ENCODE measurements around the gene ZNRF2.
"Not testable (repeated sequence)": the region's sequence is repeated elsewhere in the genome, so short reads cannot be mapped to it uniquely, and the experiment has no call there.

Gene ZNRF2

DNA sequence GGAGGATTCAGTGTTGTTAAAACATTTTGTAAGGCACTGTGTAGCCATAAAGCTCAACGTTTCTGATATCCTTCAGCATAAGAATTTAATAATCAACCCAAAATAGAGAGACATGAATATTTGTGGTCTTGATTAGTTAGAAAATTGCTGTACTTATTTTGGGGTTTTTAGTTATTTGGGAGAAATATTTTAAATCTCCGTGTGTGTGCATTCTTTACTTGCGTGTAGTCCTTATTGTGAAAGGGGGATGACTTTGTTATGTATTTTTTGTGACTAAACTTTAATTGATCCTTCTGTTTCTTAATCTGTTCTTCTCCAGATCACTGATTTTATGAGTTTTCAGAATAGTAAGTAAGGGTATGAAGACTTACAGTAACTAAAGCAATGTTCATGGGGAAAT is 81.2 kb downstream of the ZNRF2 start:
- no peak for DNase-seq

DNA sequence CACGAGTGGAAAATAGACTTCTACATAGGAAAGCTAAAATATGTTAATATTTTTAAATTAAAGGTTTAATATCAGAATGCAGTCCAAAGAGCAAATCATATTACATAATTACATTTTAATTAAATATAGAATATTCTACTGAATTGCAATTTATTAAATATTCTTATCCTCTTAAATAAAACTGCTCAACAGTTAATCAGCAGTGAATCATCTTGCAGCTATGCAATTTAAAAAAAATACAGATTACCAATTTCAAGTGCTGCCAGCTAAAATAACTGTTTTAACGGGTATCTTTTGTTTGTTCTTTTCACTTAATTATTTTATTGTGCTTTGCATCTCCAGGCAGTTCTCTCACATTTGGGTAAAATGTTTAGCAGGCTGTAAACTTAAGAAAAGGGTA is 82.2 kb downstream of the ZNRF2 start:
- DNase-seq, result no peak

DNA sequence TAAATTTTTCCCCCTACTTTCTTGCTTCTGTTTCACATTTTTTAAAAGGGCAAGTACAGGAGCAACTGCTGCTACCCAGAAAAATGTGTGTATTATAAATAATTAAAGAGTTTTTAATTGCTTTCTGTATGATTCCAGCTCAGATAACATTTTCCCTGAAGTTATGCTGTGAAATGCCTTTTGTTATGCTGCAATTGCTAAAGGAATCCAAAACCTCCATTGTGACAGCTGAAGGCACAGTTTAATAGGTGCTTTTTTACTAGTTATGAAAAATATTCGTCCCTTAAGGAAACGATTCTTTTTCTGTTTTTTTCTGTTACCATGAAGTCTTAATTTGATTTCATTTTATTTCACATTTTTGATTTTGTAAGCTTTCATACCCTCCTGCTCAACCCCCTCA is 83.2 kb downstream of the ZNRF2 start:
- DNase-seq, result no peak

DNA sequence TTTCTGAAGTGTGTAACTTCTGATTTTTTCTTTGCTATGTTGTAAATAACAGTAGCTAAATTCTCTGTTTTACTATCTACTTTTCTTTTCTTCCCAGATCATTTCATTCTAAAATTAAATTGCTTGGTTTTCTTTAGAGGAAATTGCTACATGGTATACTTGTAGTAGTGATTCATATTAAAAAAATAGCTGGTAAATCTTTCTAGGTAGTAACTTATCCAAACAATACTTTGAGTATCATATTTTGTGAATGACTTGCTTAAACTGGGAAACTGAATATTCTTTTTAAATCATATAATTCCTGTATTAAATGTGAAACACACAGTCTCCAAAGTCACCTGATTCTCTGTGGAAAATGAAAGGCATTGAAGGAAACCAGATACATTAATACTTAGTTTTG is 85.5 kb downstream of the ZNRF2 start:
- DNase-seq, result no peak

DNA sequence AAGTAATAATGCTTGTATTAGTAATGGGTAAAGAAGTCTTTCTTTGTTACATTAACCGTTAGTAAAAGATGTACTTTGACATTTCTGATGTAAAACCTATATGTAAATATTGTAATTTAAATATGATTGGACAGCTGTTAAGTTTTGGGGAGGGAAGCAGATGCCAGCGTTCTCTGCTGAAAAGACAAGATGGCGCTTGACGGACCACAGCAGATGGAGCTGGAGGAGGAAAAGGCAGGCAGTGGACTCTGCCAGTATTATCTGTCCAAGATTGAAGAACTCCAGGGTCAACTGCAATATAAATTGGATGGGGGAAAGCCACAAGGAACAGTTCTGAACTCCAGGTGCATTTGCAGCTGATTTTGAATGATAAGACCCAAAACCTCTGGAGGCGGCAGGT is 86.9 kb downstream of the ZNRF2 start:
- no peak for DNase-seq

DNA sequence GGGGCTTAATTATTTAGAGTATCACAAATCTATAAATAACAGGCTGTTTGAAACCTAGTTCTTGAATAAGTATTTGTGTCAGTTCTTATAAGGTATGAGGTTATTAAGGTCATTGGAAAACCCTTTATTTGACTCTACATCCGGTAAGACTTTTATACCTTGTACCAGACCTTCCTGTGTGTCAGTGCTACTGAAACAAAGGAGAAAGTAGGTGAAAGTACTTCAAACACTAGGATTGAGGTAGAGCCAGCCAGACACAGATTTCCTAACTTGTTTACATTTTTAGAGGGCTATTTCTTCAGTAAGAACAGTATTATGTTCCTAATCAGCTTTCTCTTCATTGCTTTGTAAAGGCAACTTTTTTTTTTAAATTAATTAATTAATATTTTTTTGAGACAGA is 93.9 kb downstream of the ZNRF2 start:
- DNase-seq, result no peak

DNA sequence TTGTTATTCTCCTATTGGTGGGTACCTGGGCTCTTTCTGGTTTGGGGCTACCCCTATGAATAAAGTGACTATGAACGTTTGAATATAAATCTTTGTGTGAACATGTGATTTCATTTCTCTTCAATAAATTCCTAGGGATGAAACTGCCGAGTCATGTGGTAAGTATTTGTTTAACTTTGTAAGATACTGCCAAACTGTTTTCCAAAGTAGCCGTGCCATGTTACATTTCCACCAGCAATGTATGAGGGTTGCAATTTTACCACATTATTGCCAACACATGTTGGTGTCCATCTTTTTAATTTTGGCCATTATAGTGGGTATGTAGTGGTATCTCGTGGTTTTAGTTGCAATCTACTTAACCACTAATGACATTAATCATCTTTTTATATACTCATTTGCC is 94.7 kb downstream of the ZNRF2 start:
- no peak for DNase-seq

DNA sequence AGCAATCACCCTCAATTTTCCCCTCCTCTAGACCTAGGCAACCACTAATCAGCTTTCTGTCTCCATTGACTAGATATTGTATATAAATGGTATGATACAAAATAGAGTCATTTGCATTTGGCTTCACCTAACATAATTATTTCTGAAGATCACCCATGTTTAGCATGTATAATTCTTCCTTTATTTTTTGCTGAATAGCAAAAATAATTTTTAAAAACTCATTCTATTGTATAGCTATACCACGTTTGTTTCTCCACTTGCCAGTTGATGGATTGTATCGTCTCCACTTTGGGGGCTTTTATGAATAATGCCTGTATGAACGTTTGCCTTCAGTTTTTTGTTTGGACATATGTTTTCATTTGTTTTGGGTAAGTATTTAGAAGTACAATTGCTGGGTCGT is 95.3 kb downstream of the ZNRF2 start:
- DNase-seq, result no peak

DNA sequence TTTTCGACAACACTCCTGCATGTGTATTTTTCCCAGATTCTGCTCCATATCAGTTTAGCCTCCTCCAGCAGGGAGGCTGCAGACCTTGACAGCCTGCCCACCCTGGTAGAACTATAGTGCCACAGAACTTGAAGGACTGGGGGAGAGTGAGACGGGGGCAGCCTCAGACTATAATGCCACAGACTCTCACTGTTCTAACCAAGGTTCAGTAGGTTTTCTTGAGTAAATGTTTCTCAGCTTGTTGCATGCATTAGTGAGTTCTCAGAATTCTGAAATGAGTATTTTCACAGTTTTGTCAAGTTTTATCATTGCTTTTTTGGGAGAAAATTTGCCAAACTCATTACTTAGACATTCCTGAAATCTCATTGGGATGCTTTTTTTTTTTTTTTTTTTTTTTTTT is 95.9 kb downstream of the ZNRF2 start:
- DNase-seq, result no peak

DNA sequence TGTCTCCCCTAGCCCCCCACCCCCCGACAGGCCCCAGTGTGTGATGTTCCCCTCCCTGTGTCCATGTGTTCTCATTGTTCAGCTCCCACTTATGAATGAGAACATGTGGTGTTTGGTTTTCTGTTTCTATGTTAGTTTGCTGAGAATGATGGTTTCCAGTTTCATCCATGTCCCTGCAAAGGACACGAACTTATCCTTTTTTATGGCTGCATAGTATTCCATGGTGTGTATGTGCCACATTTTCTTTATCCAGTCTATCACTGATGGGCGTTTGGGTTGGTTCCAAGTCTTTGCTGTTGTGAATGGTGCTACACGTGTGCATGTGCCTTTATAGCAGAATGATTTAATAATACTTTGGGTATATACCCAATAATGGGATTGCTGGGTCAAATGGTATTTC is 96.4 kb downstream of the ZNRF2 start:
- not testable (repeated sequence) for DNase-seq

DNA sequence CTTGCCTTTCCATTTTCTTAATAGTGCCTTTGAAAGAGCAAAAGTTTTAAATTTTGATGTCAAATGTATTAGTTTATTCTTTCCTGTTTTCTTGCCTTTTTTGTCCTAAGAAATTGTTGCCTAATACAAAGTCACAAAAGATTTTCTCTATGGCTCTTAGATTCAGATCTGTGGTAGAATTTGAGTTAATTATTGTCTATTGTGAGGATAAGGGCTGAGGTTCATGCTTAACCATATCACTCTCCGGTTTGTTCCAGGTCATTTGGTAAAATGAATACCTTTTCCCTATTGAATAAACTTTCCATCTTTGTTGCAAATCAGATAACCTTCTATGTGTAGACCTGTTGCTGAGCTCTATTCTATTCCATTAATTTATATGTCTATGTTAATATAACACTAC is 98.2 kb downstream of the ZNRF2 start:
- DNase-seq, result no peak

DNA sequence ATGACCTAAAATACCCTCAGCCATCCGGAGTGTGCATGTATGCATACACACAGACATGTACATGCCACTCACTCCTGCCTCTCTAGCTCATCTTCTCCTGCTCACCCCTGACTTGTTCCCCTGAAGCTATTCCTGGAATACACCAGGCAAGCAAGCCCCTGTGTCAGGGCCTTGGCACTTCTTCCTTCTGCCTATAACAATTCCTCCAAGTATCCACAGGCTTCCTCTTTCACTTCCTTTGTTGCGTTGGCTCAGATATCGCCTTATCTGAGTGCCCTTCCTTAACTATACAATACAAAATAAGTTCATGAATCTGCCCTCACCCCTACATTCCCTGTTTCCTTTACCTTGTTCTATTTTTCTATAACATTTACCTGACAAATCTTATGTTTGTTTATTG is 105.4 kb downstream of the ZNRF2 start:
- DNase-seq, result no peak

DNA sequence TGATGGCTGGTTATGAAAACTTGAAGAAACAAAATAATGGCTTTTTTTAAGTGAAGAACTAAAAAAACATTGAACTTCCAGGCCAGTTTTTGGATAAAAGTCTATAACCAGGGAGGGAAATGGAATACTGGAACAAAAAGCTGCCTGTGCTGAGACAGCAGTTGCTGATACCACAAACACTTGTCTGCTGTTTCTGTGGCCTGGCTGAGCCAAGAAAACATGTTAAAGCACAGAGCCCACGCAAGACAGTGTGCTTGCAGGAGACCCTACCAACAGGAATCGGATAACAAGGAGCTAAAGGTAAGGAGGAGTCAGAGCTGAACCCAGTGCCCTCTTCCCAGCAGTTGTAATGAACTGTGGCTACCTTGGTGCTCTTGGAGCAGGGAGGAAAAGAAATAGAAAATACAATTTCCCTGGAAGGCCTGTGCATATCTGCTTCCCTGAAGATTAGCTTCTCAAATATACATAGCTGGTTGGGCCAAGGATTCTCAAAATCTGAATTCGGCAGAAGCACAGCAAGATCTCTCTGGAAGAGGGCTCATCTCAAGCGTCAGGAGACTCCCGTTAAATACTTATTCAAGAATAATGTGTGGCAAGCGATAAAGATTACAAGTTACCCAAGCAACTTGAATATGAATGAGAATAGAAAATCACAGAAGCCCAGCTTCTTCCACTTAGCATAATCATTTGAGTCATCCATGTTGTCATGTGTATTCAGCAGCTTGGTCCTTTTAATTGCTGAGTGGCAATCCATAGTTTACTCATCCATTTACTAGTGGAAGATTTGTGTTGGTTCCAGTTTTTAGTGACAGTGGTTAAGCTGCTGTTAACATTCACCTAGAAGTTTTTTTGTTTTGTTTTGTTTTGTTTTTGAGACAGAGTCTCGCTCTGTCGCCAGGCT is 106.6 kb downstream of the ZNRF2 start:
- no peak for DNase-seq

DNA sequence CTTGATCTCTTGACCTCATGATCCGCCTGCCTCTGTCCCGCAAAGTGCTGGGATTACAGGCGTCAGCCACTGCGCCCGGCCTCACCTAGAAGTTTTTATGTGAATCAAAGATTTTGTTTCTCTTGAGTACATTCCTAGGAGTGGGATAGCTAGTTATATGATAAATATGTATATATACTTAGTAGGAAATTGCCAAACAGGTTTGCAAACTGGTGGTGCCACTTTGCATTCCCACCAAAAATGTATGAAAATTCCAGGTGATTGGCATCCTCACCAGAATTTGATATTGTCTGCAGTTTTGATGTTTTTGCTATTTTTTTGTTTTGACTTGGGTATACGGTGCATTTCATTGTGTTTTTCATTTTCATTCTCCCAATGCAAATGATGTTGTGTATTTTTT is 107.4 kb downstream of the ZNRF2 start:
- DNase-seq, result no peak

DNA sequence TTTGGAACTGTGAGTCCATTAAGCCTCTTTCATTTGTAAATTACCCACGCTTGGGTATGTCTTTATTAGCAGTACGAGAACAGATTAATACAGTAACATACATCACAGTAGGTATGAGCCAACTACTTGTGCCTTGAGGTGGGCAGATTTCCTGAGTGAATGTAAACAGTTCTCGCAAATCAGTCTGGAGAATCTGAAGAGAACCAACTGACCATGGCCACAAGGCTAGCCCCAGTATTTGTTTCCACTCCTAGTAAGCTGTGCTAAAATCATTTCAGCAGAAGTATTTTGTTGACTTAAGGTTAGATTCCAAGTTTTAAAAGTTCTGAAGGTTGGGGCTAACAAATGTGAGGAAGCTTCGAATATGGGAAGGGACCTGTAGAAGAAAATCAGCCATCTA is 111.3 kb downstream of the ZNRF2 start:
- DNase-seq, result no peak

DNA sequence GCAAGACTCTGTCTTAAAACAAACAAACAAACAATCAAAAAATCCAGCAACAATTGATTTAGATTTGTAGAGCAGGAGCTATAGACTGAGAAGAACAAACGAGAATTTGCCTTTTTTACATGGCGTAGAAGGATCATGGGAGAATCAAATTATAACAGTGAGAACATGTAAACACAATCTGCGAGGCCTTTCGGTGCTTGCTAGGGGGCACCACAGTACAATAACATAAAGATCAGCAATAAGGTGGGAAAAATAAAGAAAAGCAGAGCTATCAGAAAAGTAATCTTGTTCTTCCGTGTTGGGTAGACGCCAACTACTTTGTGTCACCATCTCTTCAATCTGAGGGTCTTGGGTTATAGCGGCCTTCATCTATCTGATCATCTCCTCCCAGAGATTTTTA is 112.0 kb downstream of the ZNRF2 start:
- peak in 1 of 2 donors; percentile 6 for DNase-seq

DNA sequence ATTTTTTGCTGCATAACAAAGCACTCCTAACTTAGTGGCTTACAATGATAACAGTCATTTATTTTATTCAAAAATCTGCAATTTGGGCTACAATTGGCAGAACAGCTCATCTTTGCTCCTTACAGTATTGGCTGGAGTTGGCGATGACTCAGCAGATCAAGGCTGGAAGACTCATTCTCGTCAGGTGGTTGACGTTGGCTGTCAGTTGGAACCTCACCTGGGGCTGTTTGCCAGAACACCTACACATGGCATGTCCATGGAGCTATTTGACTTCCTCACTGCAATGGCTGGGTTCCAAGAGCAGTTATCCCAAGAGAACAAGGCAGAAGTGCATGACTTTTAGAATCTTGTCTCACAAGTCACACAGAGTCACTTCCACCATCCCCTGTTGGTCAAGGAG is 119.1 kb downstream of the ZNRF2 start:
- DNase-seq, result no peak

DNA sequence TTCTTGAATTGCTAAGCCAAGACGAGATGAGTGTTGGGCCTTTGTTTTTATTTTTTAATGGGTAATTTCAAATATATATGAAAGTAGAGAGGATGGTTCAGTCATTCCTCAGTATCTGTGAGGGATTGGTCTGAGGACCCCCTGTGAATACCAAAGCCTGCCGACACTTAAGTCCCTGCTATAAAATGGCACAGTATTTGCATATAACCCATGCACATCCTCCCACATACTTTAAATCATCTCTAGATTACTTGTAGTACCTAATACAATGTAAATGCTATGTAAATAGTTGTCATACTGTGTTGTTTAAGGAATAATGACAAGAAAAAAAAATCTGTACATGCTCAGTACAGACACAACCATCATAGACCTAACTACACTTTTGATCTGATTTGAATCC is 120.8 kb downstream of the ZNRF2 start:
- DNase-seq, result no peak

DNA sequence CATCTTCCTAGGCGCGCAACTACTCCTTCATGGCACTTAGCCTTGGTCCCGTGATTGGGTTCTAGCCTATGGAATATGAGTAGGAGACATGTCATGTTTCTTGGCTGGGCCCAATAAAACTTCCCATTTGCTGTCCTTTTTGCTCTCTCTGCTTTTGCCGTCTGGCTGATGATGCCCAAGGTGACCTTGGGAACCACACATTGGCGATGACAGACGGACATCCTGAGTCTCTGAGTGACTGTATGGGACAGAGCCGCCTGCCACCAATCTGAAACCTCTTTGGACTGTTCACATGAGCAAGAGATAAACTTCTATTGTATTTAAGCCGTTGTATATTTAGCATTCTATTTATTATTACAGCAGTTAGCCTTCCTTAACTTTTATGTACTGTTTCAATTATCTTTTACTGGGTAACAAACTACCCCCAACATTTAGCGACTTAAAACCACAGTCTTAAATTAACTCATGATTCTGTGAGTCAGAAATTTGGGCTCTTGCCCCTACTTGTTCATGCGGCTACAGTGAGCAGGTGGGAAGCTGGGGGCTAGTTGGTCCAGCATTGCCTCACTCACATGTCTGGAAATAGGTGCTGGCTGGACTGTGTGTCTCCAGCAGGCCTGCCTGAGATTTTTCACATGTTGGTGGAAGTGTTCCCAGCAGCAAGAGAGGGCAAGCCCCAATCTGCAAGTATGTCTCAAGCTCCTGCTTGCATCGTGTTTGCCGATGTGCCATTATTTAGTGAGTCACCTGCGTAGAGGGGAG is 122.4 kb downstream of the ZNRF2 start:
- no peak for DNase-seq

DNA sequence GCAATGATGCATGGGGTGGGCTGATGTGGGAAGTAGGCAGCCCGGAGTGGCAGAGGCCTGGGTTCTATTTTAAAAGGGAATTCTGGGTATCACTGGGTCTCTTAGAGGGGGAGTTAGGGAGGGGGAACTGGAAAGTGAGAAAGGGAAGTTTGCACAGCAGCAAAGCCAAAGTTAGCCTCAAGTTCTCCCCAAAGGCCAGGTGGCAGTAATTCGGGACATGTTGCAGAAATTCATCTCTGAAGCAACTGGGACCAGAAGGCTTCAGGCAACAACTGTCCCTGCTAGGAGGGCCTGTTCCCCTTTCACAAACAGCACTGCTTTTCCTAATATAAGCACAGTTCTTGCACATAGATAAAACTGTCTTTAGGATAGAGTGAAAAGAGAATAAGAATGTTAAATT is 126.8 kb downstream of the ZNRF2 start:
- no peak for DNase-seq

DNA sequence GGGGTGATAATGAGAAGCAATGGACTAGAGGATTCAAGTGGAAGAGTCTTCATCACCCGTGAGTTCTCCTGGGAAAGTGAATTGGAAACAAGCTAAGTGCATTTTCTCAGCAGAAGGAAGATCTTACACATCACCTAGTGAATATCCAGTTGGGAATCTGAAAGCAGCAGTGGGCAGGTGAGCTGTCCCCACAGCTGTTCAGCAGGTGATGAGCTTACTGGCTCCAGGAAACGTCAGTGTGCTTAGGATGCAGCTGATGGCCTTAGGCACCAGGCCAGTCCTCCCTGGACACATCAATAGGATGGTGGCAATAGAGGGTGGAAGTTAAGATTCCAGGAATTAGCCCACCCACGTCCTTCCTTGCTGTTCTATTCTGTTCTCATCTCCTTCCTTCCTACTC is 127.5 kb downstream of the ZNRF2 start:
- no peak for DNase-seq

DNA sequence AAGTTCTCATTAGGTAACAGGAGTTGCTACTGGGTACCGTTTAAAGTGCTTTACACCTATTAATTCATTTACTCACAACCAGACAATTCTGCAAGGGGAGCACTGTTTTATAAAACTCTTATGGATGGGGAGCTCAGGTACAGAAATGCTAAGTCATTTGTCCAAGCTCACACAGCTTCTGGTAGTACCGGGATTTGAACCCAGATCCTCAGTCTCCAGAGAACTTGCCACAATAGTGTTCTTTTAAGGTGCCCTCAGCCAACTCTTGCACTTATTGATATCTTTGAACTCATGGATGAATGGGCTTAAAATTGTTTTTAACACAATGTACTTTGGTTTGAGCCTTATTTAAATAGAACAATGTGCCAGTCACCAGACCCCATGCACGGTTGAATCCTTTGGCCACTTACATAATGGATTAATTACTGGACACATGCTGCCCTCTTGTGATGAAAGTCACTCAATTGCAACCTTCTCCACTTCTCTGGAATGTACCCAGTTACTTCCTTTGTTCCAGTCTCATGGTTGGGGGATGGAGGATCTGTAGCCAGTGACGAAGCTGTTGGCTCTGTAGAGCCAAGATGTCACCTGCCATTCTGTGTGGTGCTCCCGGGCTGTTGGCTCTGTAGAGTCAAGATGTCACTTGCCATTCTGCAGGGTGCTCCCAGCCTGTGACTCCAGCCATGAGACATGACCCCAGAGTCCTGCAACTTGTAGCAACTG is 128.5 kb downstream of the ZNRF2 start:
- peak; percentile 19 to 72 for DNase-seq

DNA sequence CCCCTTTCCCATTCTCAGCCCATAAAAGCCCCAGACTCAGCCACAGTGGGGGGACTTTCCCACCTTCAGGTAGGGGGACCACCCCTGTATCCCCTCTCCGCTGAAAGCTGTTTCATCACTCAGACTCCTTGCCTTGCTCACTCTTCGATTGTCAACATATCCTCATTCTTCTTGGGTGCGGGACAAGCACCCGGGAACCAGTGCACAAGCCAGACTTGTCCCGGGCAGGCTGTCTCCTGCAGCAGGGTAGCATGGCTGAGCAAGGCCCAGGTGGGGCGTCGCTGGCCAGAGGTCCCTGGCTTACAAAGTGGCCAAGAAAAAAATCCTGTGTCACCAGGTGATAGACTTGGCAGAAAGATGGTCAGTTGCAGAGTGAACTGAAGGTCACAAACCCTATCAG is 129.5 kb downstream of the ZNRF2 start:
- no peak for DNase-seq
